Measurements from ENCODE around the gene DAB2IP.

The DAB2IP gene

DNA sequence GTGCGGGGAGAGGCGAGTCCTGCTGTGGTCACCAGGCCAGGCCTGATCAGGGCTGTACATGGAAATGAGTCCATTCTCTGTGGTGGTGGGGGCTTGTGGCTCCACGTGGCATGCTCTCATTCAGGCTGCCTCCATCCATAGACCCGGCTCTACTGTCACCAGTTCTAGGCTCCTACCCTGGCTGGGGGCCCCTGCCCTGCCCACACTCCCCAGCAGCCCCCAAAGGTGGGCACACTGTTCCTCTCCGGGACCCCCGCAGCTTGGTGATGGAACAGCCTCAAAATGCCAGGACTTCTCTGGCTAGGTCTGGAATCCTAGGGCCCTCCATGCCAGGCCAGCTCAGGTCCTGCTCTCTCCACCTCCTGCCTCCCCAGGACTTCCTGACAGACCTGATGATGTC, 111.7 kb downstream of the DAB2IP start:
- no peak overlapping the region for H3K27ac ChIP-seq (ENCODE audit: poor library complexity, severe bottlenecking)
- H3K4me3 ChIP-seq (ENCODE audit: severe bottlenecking): no peak overlapping the region
- H3K27me3 ChIP-seq (ENCODE audit: insufficient read depth, poor library complexity, severe bottlenecking): no peaks in the 10 kb centered on the region
- H3K36me3 ChIP-seq (ENCODE audit: low read depth): peaks cover 47% of the 10 kb centered on the region
- TF ChIP-seq, protein P1, sequence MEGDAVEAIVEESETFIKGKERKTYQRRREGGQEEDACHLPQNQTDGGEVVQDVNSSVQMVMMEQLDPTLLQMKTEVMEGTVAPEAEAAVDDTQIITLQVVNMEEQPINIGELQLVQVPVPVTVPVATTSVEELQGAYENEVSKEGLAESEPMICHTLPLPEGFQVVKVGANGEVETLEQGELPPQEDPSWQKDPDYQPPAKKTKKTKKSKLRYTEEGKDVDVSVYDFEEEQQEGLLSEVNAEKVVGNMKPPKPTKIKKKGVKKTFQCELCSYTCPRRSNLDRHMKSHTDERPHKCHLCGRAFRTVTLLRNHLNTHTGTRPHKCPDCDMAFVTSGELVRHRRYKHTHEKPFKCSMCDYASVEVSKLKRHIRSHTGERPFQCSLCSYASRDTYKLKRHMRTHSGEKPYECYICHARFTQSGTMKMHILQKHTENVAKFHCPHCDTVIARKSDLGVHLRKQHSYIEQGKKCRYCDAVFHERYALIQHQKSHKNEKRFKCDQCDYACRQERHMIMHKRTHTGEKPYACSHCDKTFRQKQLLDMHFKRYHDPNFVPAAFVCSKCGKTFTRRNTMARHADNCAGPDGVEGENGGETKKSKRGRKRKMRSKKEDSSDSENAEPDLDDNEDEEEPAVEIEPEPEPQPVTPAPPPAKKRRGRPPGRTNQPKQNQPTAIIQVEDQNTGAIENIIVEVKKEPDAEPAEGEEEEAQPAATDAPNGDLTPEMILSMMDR (IDR thresholded peaks at IDR 0.05; ENCODE audit: poor library complexity, severe bottlenecking): no peak
- DNase-seq (ENCODE audit: low spot score): no peak
- no peak for ATAC-seq (ENCODE audit: low read depth)
- no peaks in the 10 kb centered on the region for H3K9me3 ChIP-seq (ENCODE audit: severe bottlenecking)
- peaks cover 12% of the 10 kb centered on the region for H3K4me1 ChIP-seq (ENCODE audit: insufficient read depth, poor library complexity, severe bottlenecking)

DNA sequence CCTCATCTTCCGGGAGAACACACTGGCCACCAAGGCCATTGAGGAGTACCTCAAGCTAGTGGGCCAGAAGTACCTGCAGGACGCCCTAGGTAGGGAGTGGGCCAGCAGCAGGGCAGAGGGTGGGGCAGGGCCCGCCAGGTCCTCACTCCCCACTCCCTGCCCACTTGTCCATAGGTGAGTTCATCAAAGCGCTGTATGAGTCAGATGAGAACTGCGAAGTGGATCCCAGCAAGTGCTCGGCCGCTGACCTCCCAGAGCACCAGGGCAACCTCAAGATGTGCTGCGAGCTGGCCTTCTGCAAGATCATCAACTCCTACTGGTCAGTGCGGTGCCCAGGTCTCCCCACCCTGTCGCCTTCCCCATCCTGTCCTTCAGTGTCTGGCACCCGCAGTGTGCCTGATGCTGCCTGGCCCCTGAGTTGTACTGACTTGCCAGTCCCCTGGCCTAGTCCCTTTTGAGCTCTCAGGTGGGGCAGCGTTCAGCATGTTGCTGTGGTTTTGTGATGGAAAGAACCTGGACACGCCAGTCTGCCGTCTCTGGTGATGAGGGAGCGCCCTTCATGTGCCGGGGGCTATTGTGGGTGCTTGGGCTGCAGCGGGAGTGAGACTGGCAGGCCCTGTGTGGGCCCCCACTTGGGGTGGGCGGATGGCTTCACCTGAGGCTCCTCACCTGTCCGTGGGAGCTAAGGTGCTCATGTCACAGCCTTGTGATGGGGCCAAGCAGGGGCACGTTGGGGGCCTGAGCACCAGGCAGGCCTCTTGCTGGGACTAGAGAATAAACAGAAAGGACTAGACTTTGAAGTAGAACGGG, 112.3 kb downstream of the DAB2IP start:
- H3K27me3 ChIP-seq (ENCODE audit: insufficient read depth, poor library complexity, severe bottlenecking): no peaks in the 10 kb centered on the region
- H3K36me3 ChIP-seq (ENCODE audit: low read depth): peaks cover 51% of the 10 kb centered on the region
- no peak overlapping the region for H3K4me3 ChIP-seq (ENCODE audit: severe bottlenecking)
- DNase-seq (ENCODE audit: low spot score) (no peak), ATAC-seq (ENCODE audit: low read depth) (no peak)
- no peaks in the 10 kb centered on the region for H3K9me3 ChIP-seq (ENCODE audit: severe bottlenecking)
- H3K27ac ChIP-seq (ENCODE audit: poor library complexity, severe bottlenecking): no peak overlapping the region
- TF ChIP-seq, protein P1 (IDR thresholded peaks at IDR 0.05; ENCODE audit: poor library complexity, severe bottlenecking): no peak
- peaks cover 12% of the 10 kb centered on the region for H3K4me1 ChIP-seq (ENCODE audit: insufficient read depth, poor library complexity, severe bottlenecking)

DNA sequence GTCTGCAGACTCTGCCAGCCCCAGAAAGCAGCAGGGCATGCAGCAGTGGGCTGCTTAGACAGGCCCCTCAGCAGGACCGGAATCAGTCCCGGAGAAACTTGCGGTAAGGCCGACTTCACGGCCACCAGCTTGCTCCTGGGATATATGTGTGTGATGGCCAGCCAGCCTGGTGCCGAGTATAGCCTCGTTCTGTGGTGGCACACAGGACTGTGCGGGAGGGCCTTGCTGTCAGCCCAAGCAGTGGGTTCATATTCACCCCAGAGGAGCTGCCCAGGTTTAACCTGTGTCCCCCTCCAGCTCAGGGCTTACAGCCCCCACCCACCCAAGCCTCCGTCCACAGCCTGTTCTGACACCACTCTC, 112.9 kb downstream of the DAB2IP start:
- no peak for ATAC-seq (ENCODE audit: low read depth)
- DNase-seq (ENCODE audit: low spot score): no peak
- peaks cover 12% of the 10 kb centered on the region for H3K4me1 ChIP-seq (ENCODE audit: insufficient read depth, poor library complexity, severe bottlenecking)
- H3K27me3 ChIP-seq (ENCODE audit: insufficient read depth, poor library complexity, severe bottlenecking): no peaks in the 10 kb centered on the region
- TF ChIP-seq, protein P1 (IDR thresholded peaks at IDR 0.05; ENCODE audit: poor library complexity, severe bottlenecking): no peak
- no peaks in the 10 kb centered on the region for H3K9me3 ChIP-seq (ENCODE audit: severe bottlenecking)
- peaks cover 57% of the 10 kb centered on the region for H3K36me3 ChIP-seq (ENCODE audit: low read depth)
- no peak overlapping the region for H3K4me3 ChIP-seq (ENCODE audit: severe bottlenecking)
- H3K27ac ChIP-seq (ENCODE audit: poor library complexity, severe bottlenecking): peak overlapping the region; percentile 33

DNA sequence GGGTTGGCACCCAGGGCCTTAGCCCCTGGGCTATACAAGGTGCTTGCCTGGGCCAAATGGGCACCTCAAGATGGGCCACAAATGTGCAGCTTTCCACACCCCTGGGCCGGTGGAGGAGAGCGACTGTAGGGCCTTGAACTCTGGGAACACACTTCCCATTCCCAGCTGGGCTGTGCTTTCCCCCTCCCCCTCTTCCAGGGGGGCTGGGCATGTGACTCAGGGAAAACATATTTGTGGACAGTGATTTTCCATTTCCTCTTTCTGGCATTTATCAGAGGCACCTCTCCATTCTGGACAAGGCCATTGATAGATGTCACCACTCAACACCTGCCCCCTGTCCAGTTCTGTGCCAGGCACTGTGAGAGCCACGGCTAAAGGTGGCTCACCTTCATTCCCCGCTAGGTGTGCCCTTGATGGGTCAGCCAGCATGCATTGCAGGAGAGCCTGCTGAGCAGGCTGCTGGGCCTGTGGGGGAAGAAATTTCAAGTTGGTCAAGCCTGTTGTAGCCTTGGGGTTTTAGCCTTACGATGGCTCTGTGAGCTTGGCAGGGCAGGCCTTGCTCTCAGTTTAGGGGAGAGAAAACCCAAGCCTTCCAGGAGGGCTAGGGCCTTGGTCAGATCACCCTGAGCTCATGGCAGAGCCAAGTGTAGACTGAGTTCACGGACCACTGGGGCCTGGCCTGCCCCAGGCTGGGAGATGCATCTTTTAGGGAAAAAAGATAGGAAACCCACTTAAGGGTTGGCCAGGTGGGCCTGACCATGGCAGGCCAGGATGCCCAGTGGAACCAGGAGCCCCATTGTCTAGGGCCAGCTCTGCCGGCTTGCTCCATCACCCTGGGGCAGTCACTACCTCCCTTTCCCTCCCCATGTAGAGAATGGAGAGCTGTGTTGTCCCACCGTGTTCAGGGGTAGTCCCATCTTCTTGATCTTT, 113.9 kb downstream of the DAB2IP start:
- H3K4me1 ChIP-seq (ENCODE audit: insufficient read depth, poor library complexity, severe bottlenecking): peaks cover 12% of the 10 kb centered on the region
- ATAC-seq (ENCODE audit: low read depth): peak; percentile 59
- DNase-seq (ENCODE audit: low spot score): no peak
- TF ChIP-seq, protein P1 (IDR thresholded peaks at IDR 0.05; ENCODE audit: poor library complexity, severe bottlenecking): no peak
- no peak overlapping the region for H3K4me3 ChIP-seq (ENCODE audit: severe bottlenecking)
- H3K27ac ChIP-seq (ENCODE audit: poor library complexity, severe bottlenecking): peak overlapping the region; percentile 33
- H3K9me3 ChIP-seq (ENCODE audit: severe bottlenecking): no peaks in the 10 kb centered on the region
- no peaks in the 10 kb centered on the region for H3K27me3 ChIP-seq (ENCODE audit: insufficient read depth, poor library complexity, severe bottlenecking)
- H3K36me3 ChIP-seq (ENCODE audit: low read depth): peaks cover 59% of the 10 kb centered on the region
